Heart left ventricle (tissue), 13 donors: ENCODE data around the gene EME1.

Experiments
- POLR2A ChIP-seq, 2 donors: fragments of 450-650 bp; IDR thresholded peaks; one replicate each; pipeline ENCODE4 v1.6.1; 2017; ENCODE audit warnings: antibody characterized with exemption in 2 of 2, mild to moderate bottlenecking in 2 of 2, moderate library complexity in 2 of 2
- TF ChIP-seq, protein P1 (sequence below), 12 donors: fragments of 200-600 bp; sonication (generic) in 4 of 12; IDR thresholded peaks; one replicate each; pipeline versions ENCODE4 v1.5.0 to v1.8.0; 2018 to 2022; ENCODE audit warnings: antibody characterized with exemption in 12 of 12, mild to moderate bottlenecking in 5 of 12
- donor health status: ischemic (EF 13 %, LVEDD 7.1; RV severe dilation, severe dysfunction).
- donor health status: DM: no; HTN: yes; CAD: no.
- donor health status: DM: no; HTN: no; CAD: no.
- donor health status: ischemic (EF 25% LVEDD 6.9; RV normal size, moderate dysfunction).
- donor health status: ischemic (EF 25% LVEDD 5.7; RV mildly dilated, moderate dysfunction).
- donor health status: ischemic (EF 35%, LVEDD 5.7; RV mildly dilated, moderate dysfunction).
- donor health status: nonischemic (EF 11% LVEDD 7.7; RV severe dilation, severe dysfunction).
- donor health status: DM: yes; HTN: yes; CAD: no.
- donor health status: PGD.
- donor health status: ischemic (EF 29% LVEDD 5.4; RV normal size, mild dysfunction).
- donor health status: nonischemic (EF 23%, LVEDD 6.1; RV moderate dilation, normal function).

DNA sequence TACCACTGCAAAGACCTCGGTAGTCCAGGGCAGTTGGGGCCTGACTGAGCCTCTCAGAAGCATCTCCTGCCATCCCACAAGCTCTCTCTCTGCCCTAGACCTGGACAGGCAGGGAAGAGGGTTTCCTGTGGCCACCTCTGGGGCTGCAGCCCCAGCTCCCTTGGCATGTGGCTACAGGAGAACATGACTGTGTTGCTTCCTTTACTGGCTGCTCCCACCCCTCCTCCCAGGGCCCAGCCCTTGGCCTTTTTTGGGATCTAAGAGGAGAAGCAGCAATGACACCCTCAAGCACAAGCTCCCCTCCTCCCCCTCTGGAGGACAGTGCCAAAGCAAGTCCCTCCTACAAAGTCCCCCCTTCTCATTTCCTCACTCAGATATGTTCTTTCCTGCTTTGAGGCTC lies 5.6 kb upstream of the EME1 start:
- TF ChIP-seq, protein P1, sequence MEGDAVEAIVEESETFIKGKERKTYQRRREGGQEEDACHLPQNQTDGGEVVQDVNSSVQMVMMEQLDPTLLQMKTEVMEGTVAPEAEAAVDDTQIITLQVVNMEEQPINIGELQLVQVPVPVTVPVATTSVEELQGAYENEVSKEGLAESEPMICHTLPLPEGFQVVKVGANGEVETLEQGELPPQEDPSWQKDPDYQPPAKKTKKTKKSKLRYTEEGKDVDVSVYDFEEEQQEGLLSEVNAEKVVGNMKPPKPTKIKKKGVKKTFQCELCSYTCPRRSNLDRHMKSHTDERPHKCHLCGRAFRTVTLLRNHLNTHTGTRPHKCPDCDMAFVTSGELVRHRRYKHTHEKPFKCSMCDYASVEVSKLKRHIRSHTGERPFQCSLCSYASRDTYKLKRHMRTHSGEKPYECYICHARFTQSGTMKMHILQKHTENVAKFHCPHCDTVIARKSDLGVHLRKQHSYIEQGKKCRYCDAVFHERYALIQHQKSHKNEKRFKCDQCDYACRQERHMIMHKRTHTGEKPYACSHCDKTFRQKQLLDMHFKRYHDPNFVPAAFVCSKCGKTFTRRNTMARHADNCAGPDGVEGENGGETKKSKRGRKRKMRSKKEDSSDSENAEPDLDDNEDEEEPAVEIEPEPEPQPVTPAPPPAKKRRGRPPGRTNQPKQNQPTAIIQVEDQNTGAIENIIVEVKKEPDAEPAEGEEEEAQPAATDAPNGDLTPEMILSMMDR (IDR thresholded peaks at IDR 0.05), result no peak
- no peak for TF ChIP-seq POLR2A (IDR thresholded peaks at IDR 0.05)
